CD8-positive, alpha-beta memory T cell (primary cell): ENCODE data around the gene BFSP1. TPM values are rescaled to one million over a fixed set of nuclear protein-coding genes. Genes with fewer than 3 reads are reported as not detected.

Experiments
- CTCF ChIA-PET: fragments of 350-600 bp; sonication (Branson Sonifier 250); formaldehyde crosslinking; loops from one replicate; lab custom pipeline; 2021; ENCODE audit warnings: antibody characterized with exemption; lab: Charles Lee
- POLR2A ChIA-PET: fragments of 350-600 bp; sonication (Branson Sonifier 250); formaldehyde crosslinking; loops from one replicate; lab custom pipeline; 2021; ENCODE audit warnings: antibody characterized with exemption; lab: Charles Lee
- DNase-seq, 5 donors: peaks; one replicate each; pipeline versions ENCODE4 v3.0.0 to v3.0.0-alpha.2; 2020 to 2022; ENCODE audit warnings: mixed read lengths in 1 of 5
- H3K27ac ChIP-seq: one replicate; pipeline ENCODE4 v1.7.0; 2013; ENCODE audit warnings: low read depth, mild to moderate bottlenecking, low read length, moderate library complexity
- H3K27me3 ChIP-seq: 2 replicates; pipeline ENCODE4 v1.7.0; 2013; ENCODE audit warnings: low read length, mild to moderate bottlenecking; ENCODE audit not compliant: insufficient read depth, poor library complexity, severe bottlenecking
- H3K36me3 ChIP-seq: 2 replicates; pipeline ENCODE4 v1.7.0; 2013; ENCODE audit warnings: mild to moderate bottlenecking, low read length, moderate library complexity; ENCODE audit not compliant: insufficient read depth
- H3K4me1 ChIP-seq: 2 replicates; pipeline ENCODE4 v1.7.0; 2013; ENCODE audit warnings: mild to moderate bottlenecking, low read length, moderate library complexity; ENCODE audit not compliant: insufficient read depth
- H3K4me3 ChIP-seq: 2 replicates; pipeline ENCODE4 v1.7.0; 2013; ENCODE audit warnings: mild to moderate bottlenecking, low read length
- H3K9me3 ChIP-seq: 2 replicates; pipeline ENCODE4 v1.7.0; 2013; ENCODE audit warnings: mild to moderate bottlenecking, low read length
- H3K27ac Mint-ChIP-seq, 8 donors: one replicate each; pipeline ENCODE4 v1.8.0; 2020 to 2021; ENCODE audit warnings: mixed read lengths in 8 of 8, mild to moderate bottlenecking in 6 of 8, inconsistent platforms in 3 of 8, moderate library complexity in 3 of 8
- H3K27me3 Mint-ChIP-seq, 2 donors: one replicate each; pipeline ENCODE4 v1.8.0; 2020 to 2021; ENCODE audit warnings: mixed read lengths in 2 of 2, mild to moderate bottlenecking in 1 of 2, moderate library complexity in 1 of 2
- H3K36me3 Mint-ChIP-seq, 3 donors: one replicate each; pipeline ENCODE4 v1.8.0; 2020 to 2021; ENCODE audit warnings: mixed read lengths in 3 of 3, inconsistent platforms in 1 of 3, mild to moderate bottlenecking in 1 of 3
- H3K4me1 Mint-ChIP-seq, 3 donors: one replicate each; pipeline ENCODE4 v1.8.0; 2020 to 2021; ENCODE audit warnings: mixed read lengths in 3 of 3, inconsistent platforms in 1 of 3, mild to moderate bottlenecking in 1 of 3
- H3K4me3 Mint-ChIP-seq, 7 donors: one replicate each; pipeline ENCODE4 v1.8.0; 2020 to 2021; ENCODE audit warnings: mixed read lengths in 7 of 7, mild to moderate bottlenecking in 6 of 7, moderate library complexity in 4 of 7, inconsistent platforms in 2 of 7
- H3K9me3 Mint-ChIP-seq, 5 donors: one replicate each; pipeline ENCODE4 v1.8.0; 2020 to 2022; ENCODE audit warnings: mixed read lengths in 5 of 5, mild to moderate bottlenecking in 3 of 5, moderate library complexity in 2 of 5, inconsistent platforms in 1 of 5
- polyA plus RNA-seq: library from polyadenylated mRNA; unstranded; fragments of 300-500 nt; fragmentation: Illumina TruSeq; gene quantifications from one replicate; pipeline ENCODE4 v1.2.3, GENCODE V29; 2021
- total RNA-seq, 2 experiments: library from RNA; stranded (reverse); gene quantifications; one replicate each; pipeline ENCODE4 v1.2.3, GENCODE V29; 2021

BFSP1 gene
- total and polyA plus RNA-seq, 3 experiments from 2014 or later: 0.24 to 1.8 (median 0.26) TPM

- no peaks in the 10 kb centered on the region for H3K4me1 ChIP-seq
- no peaks in the 10 kb centered on the region for H3K36me3 ChIP-seq
- Mint-ChIP-seq H3K27me3 (peaks cover 11 to 49% of the 10 kb centered on the region in 2 donors), H3K36me3 (no peaks in the 10 kb centered on the region), H3K9me3 (peaks cover 0 to 6% (median 0%) of the 10 kb centered on the region in 5 donors), H3K27ac (no peak overlapping the region), H3K4me3 (no peak overlapping the region), H3K4me1 (peaks cover 0 to 6% (median 1%) of the 10 kb centered on the region in 3 donors)
- H3K4me3 ChIP-seq: no peak overlapping the region
- no peak overlapping the region for H3K27ac ChIP-seq
- H3K27me3 ChIP-seq: no peaks in the 10 kb centered on the region
- no peaks in the 10 kb centered on the region for H3K9me3 ChIP-seq
- DNase-seq: no peak
- CTCF ChIA-PET: no interaction called here
- POLR2A ChIA-PET: no interaction called here
These were observed 74.9 kb downstream of the BFSP1 start for GRCh38 chr20:17456279-17456678.

GRCh38 chr20:17453592-17453991 is 77.6 kb downstream of the BFSP1 start:
- H3K4me3 Mint-ChIP-seq: no peak overlapping the region
- CTCF ChIA-PET: interaction anchor here (2.7 kb wide), 1 partner anchor 22 kb away, joined by 11 read pairs; no protein-coding TSS in a partner anchor

GRCh38 chr20:17452441-17452840 is 78.7 kb downstream of the BFSP1 start:
- no peak overlapping the region for H3K27ac Mint-ChIP-seq
- no peaks in the 10 kb centered on the region for H3K9me3 ChIP-seq
- no peaks in the 10 kb centered on the region for H3K36me3 ChIP-seq
- H3K27me3 ChIP-seq: no peaks in the 10 kb centered on the region
- peaks cover 8 to 53% of the 10 kb centered on the region in 2 donors for H3K27me3 Mint-ChIP-seq
- no peaks in the 10 kb centered on the region for H3K9me3 Mint-ChIP-seq
- POLR2A ChIA-PET: no interaction called here
- H3K4me3 Mint-ChIP-seq: no peak overlapping the region
- no peak for DNase-seq
- no peaks in the 10 kb centered on the region for H3K4me1 Mint-ChIP-seq
- CTCF ChIA-PET: no interaction called here
- H3K4me3 ChIP-seq: no peak overlapping the region
- no peaks in the 10 kb centered on the region for H3K4me1 ChIP-seq
- no peak overlapping the region for H3K27ac ChIP-seq
- H3K36me3 Mint-ChIP-seq: no peaks in the 10 kb centered on the region

More at GRCh38 chr20:17453592-17453991, 77.6 kb downstream of the BFSP1 start:
- POLR2A ChIA-PET: no interaction called here
- no peak for DNase-seq
- Mint-ChIP-seq H3K4me1 (no peaks in the 10 kb centered on the region), H3K36me3 (no peaks in the 10 kb centered on the region), H3K27ac (no peak overlapping the region), H3K9me3 (no peaks in the 10 kb centered on the region), H3K27me3 (peaks cover 8 to 55% of the 10 kb centered on the region in 2 donors)
- H3K27me3 ChIP-seq: no peaks in the 10 kb centered on the region
- no peaks in the 10 kb centered on the region for H3K4me1 ChIP-seq
- no peak overlapping the region for H3K27ac ChIP-seq
- no peaks in the 10 kb centered on the region for H3K36me3 ChIP-seq
- H3K4me3 ChIP-seq: no peak overlapping the region
- no peaks in the 10 kb centered on the region for H3K9me3 ChIP-seq

- Histone ChIP-seq H3K4me1 (no peaks in the 10 kb centered on the region), H3K9me3 (no peaks in the 10 kb centered on the region), H3K36me3 (no peaks in the 10 kb centered on the region), H3K27ac (no peak overlapping the region), H3K4me3 (no peak overlapping the region), H3K27me3 (no peaks in the 10 kb centered on the region)
- DNase-seq: no peak
- ChIA-PET CTCF (no interaction called here), POLR2A (no interaction called here)
- H3K9me3 Mint-ChIP-seq: no peaks in the 10 kb centered on the region
- H3K4me3 Mint-ChIP-seq: no peak overlapping the region
- no peaks in the 10 kb centered on the region for H3K4me1 Mint-ChIP-seq
- no peak overlapping the region for H3K27ac Mint-ChIP-seq
- peaks cover 3 to 36% of the 10 kb centered on the region in 2 donors for H3K27me3 Mint-ChIP-seq
- no peaks in the 10 kb centered on the region for H3K36me3 Mint-ChIP-seq
These were observed 82.1 kb downstream of the BFSP1 start for GRCh38 chr20:17449031-17449430.

GRCh38 chr20:17448071-17448470 is 83.1 kb downstream of the BFSP1 start:
- H3K27me3 ChIP-seq: no peaks in the 10 kb centered on the region
- H3K9me3 ChIP-seq: no peaks in the 10 kb centered on the region
- H3K27ac Mint-ChIP-seq: no peak overlapping the region
- H3K36me3 Mint-ChIP-seq: no peaks in the 10 kb centered on the region
- ChIA-PET POLR2A (no interaction called here), CTCF (no interaction called here)
- no peaks in the 10 kb centered on the region for H3K4me1 Mint-ChIP-seq
- DNase-seq: no peak
- H3K36me3 ChIP-seq: no peaks in the 10 kb centered on the region
- no peak overlapping the region for H3K4me3 Mint-ChIP-seq
- no peaks in the 10 kb centered on the region for H3K4me1 ChIP-seq
- H3K27me3 Mint-ChIP-seq: peaks cover 6 to 34% of the 10 kb centered on the region in 2 donors
- H3K27ac ChIP-seq: no peak overlapping the region
- H3K4me3 ChIP-seq: no peak overlapping the region
- H3K9me3 Mint-ChIP-seq: no peaks in the 10 kb centered on the region

- Histone ChIP-seq H3K27ac (no peak overlapping the region), H3K27me3 (no peaks in the 10 kb centered on the region), H3K4me3 (no peak overlapping the region), H3K9me3 (no peaks in the 10 kb centered on the region), H3K4me1 (no peaks in the 10 kb centered on the region), H3K36me3 (no peaks in the 10 kb centered on the region)
- Mint-ChIP-seq H3K4me3 (no peak overlapping the region), H3K9me3 (peaks cover 2 to 9% (median 4%) of the 10 kb centered on the region in 5 donors), H3K27me3 (peaks cover 9 to 29% of the 10 kb centered on the region in 2 donors), H3K4me1 (no peaks in the 10 kb centered on the region), H3K27ac (no peak overlapping the region), H3K36me3 (no peaks in the 10 kb centered on the region)
- CTCF ChIA-PET: no interaction called here
- DNase-seq: no peak
- POLR2A ChIA-PET: no interaction called here
These were observed 85.0 kb downstream of the BFSP1 start for GRCh38 chr20:17446171-17446570.

GRCh38 chr20:17445543-17445942 is 85.6 kb downstream of the BFSP1 start:
- Histone ChIP-seq H3K27me3 (no peaks in the 10 kb centered on the region), H3K4me3 (no peak overlapping the region), H3K36me3 (no peaks in the 10 kb centered on the region), H3K4me1 (no peaks in the 10 kb centered on the region), H3K9me3 (no peaks in the 10 kb centered on the region), H3K27ac (no peak overlapping the region)
- ChIA-PET CTCF (interaction anchor here (0.9 kb wide), 1 partner anchor 13 kb away, joined by 3 read pairs; no protein-coding TSS in a partner anchor), POLR2A (no interaction called here)
- Mint-ChIP-seq H3K27ac (no peak overlapping the region), H3K4me1 (no peaks in the 10 kb centered on the region), H3K27me3 (peaks cover 9 to 28% of the 10 kb centered on the region in 2 donors), H3K4me3 (no peak overlapping the region), H3K9me3 (peaks cover 2 to 9% (median 4%) of the 10 kb centered on the region in 5 donors), H3K36me3 (no peaks in the 10 kb centered on the region)
- DNase-seq: no peak

GRCh38 chr20:17444091-17444490 is 87.1 kb downstream of the BFSP1 start:
- no peaks in the 10 kb centered on the region for H3K4me1 ChIP-seq
- no peak for DNase-seq
- Mint-ChIP-seq H3K4me3 (no peak overlapping the region), H3K27me3 (peaks cover 20 to 29% of the 10 kb centered on the region in 2 donors), H3K9me3 (peaks cover 2 to 9% (median 4%) of the 10 kb centered on the region in 5 donors), H3K4me1 (no peaks in the 10 kb centered on the region), H3K27ac (no peak overlapping the region), H3K36me3 (no peaks in the 10 kb centered on the region)
- POLR2A ChIA-PET: no interaction called here
- H3K4me3 ChIP-seq: no peak overlapping the region
- CTCF ChIA-PET: no interaction called here
- H3K36me3 ChIP-seq: no peaks in the 10 kb centered on the region
- H3K27me3 ChIP-seq: no peaks in the 10 kb centered on the region
- no peak overlapping the region for H3K27ac ChIP-seq
- no peaks in the 10 kb centered on the region for H3K9me3 ChIP-seq
